DOHH2 (cell line): ENCODE data around the gene FNDC11.
A peak's percentile ranks its signal among the peaks of the same experiment; 100 is the strongest.

Experiments
- H3F3A ChIP-seq: fragments of 200-600 bp; sonication (generic), shearing (Covaris generic); 2 replicates; pipeline ENCODE4 v1.6.0; 2016; ENCODE audit warnings: antibody characterized with exemption, mild to moderate bottlenecking; ENCODE audit not compliant: control insufficient read depth, insufficient read depth
- H3K27ac ChIP-seq: fragments of 200-600 bp; sonication (generic); 2 replicates; pipeline ENCODE4 v1.5.1; 2014; ENCODE audit warnings: low read depth, mild to moderate bottlenecking, low read length, moderate library complexity
- H3K27me3 ChIP-seq: fragments of 200-600 bp; sonication (generic); 2 replicates; pipeline ENCODE4 v1.6.1; 2014; ENCODE audit warnings: mild to moderate bottlenecking, low read length, mixed read lengths; ENCODE audit not compliant: control insufficient read depth
- H3K36me3 ChIP-seq: fragments of 200-600 bp; sonication (generic); 2 replicates; pipeline ENCODE4 v1.6.1; 2014; ENCODE audit warnings: mild to moderate bottlenecking, low read length, moderate library complexity, mixed read lengths; ENCODE audit not compliant: control insufficient read depth
- H3K4me1 ChIP-seq: fragments of 200-600 bp; sonication (generic); 2 replicates; pipeline ENCODE4 v1.6.1; 2014; ENCODE audit warnings: mild to moderate bottlenecking, low read length, mixed read lengths; ENCODE audit not compliant: control insufficient read depth
- H3K4me2 ChIP-seq: fragments of 200-600 bp; sonication (generic); 2 replicates; pipeline ENCODE4 v1.6.0; 2014; ENCODE audit warnings: mild to moderate bottlenecking, low read length, moderate library complexity
- H3K4me3 ChIP-seq: fragments of 200-600 bp; sonication (generic); 2 replicates; pipeline ENCODE4 v1.5.1; 2014; ENCODE audit warnings: mild to moderate bottlenecking, low read length, mixed read lengths
- H3K79me2 ChIP-seq: fragments of 200-600 bp; sonication (generic); 2 replicates; pipeline ENCODE4 v1.6.1; 2014; ENCODE audit warnings: mild to moderate bottlenecking, low read length, mixed read lengths; ENCODE audit not compliant: control insufficient read depth
- H3K9me2 ChIP-seq: fragments of 200-600 bp; sonication (generic); replicated peaks from 2 replicates; pipeline ENCODE4 v1.6.1; 2014; ENCODE audit warnings: mild to moderate bottlenecking, low read length, mixed read lengths; ENCODE audit not compliant: control insufficient read depth
- H3K9me3 ChIP-seq: fragments of 200-600 bp; sonication (generic); 2 replicates; pipeline ENCODE4 v1.6.1; 2014; ENCODE audit warnings: antibody characterized with exemption, low read length, mixed read lengths; ENCODE audit not compliant: control insufficient read depth, insufficient read depth
- H4K20me1 ChIP-seq: fragments of 200-600 bp; sonication (generic); 2 replicates; pipeline ENCODE4 v1.6.0; 2014; ENCODE audit warnings: low read depth, mild to moderate bottlenecking, antibody characterized with exemption, low read length, moderate library complexity; ENCODE audit not compliant: control insufficient read depth, insufficient read depth
- EZH2phosphoT487 ChIP-seq: fragments of 200-600 bp; sonication (generic); IDR thresholded peaks from 2 replicates; pipeline ENCODE4 v1.6.1; 2017; ENCODE audit warnings: borderline replicate concordance, mild to moderate bottlenecking, antibody characterized with exemption, low read length, moderate library complexity, mixed read lengths
- TF ChIP-seq, protein P1 (sequence below): fragments of 200-600 bp; sonication (generic); IDR thresholded peaks from one replicate; pipeline ENCODE4 v1.5.1; 2014; ENCODE audit warnings: antibody characterized with exemption, mild to moderate bottlenecking, low read depth, low read length; ENCODE audit not compliant: poor library complexity, severe bottlenecking

Gene FNDC11

DNA sequence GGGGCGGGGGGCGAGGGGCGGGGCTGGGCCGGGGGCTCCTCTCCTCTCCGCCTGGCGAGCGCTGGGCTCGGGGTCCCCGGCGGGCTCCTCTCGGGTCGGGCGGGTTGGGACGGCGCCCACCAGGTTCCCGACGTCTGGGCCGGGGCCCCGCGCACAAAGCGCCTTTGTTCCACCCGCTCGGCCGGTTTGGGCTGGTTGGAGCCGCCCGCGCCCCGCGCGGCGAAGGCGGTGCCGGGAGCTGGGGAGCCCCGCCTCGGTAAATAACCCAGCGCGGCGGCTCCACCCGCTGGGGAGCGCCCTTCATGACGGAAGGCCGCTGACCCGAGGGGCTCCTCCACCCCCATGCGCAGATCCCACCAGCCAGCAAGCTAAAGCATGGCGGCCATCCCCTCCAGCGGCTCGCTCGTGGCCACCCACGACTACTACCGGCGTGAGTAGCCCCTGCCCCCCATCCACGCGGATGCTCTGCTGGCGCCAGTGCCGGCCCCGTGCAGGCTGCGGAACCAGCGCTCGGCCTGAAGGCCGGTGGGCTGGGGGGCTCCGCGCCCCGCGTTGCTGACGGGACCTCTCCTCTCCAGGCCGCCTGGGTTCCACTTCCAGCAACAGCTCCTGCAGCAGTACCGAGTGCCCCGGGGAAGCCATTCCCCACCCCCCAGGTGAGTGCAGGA lies 32.9 kb upstream of the FNDC11 start:
- Histone ChIP-seq H3K36me3 (peaks cover 22% of the 10 kb centered on the region), H3K27ac (peak overlapping the region; percentile 26; the same call in 1 of the 2 replicates), H3K79me2 (peaks cover 13% of the 10 kb centered on the region), H3K4me2 (peak overlapping the region; percentile 92), H3K9me3 (peaks cover 5% of the 10 kb centered on the region; the same call in 1 of the 2 replicates), H4K20me1 (peaks cover 14% of the 10 kb centered on the region), H3F3A (peaks cover 7% of the 10 kb centered on the region; the same call in 1 of the 2 replicates), H3K4me3 (peak overlapping the region; percentile 96), H3K27me3 (peaks cover 8% of the 10 kb centered on the region), H3K4me1 (peaks cover 18% of the 10 kb centered on the region), H3K9me2 (no peaks in the 10 kb centered on the region)
- no peak for TF ChIP-seq EZH2phosphoT487
- TF ChIP-seq, protein P1, sequence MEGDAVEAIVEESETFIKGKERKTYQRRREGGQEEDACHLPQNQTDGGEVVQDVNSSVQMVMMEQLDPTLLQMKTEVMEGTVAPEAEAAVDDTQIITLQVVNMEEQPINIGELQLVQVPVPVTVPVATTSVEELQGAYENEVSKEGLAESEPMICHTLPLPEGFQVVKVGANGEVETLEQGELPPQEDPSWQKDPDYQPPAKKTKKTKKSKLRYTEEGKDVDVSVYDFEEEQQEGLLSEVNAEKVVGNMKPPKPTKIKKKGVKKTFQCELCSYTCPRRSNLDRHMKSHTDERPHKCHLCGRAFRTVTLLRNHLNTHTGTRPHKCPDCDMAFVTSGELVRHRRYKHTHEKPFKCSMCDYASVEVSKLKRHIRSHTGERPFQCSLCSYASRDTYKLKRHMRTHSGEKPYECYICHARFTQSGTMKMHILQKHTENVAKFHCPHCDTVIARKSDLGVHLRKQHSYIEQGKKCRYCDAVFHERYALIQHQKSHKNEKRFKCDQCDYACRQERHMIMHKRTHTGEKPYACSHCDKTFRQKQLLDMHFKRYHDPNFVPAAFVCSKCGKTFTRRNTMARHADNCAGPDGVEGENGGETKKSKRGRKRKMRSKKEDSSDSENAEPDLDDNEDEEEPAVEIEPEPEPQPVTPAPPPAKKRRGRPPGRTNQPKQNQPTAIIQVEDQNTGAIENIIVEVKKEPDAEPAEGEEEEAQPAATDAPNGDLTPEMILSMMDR: peak; percentile 39

GRCh38 chr20:63521602-63522001 lies 32.4 kb upstream of the FNDC11 start:
- peaks cover 5% of the 10 kb centered on the region; the same call in 1 of the 2 replicates for H3K9me3 ChIP-seq
- no peak overlapping the region for H3K27ac ChIP-seq
- peaks cover 22% of the 10 kb centered on the region for H3K36me3 ChIP-seq
- H3K4me2 ChIP-seq: peak overlapping the region; percentile 92
- H3K79me2 ChIP-seq: peaks cover 13% of the 10 kb centered on the region
- TF ChIP-seq, protein P1: no peak
- peaks cover 8% of the 10 kb centered on the region for H3K27me3 ChIP-seq
- H3K9me2 ChIP-seq: no peaks in the 10 kb centered on the region
- peaks cover 18% of the 10 kb centered on the region for H3K4me1 ChIP-seq
- H3F3A ChIP-seq: peaks cover 7% of the 10 kb centered on the region; the same call in 1 of the 2 replicates
- peak overlapping the region; percentile 96 for H3K4me3 ChIP-seq
- peaks cover 14% of the 10 kb centered on the region for H4K20me1 ChIP-seq

DNA sequence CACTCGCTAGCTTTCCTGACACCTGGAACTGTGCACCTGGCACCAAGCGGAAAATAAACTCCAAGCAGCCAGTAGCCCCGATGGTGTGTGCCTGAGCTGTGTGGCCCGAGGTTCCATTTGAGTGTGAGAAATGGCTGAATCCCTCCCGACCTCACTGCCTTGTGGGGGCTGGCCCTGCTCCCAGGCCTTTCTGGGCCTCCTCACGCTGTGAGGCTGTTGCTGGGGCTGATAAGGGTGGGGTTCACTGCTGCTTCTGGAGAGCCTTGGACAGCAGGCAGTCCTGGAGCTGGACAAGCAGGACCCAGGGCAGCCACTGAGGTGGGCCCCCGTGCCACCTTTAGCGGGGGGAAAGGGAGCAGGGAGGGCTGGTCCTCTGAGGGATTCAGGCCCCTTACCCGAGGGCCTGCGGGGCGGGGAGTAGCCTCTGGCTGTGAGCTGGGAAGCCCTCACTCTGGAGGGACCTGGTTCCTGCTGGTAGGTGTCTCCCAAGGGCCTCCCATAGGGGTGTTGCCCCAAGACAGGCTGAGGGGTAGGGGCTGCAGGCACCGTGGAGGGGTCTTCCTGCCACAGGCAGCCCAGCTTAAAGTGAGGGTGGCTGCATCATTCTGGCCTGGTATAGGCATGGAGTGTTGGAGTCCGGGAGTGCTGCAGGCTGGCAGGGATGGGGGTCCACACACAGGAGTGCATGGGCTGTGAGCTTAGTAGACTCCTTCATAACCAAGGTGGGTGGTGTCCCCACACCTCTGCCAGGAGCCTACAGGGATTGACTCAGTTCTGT lies 31.7 kb upstream of the FNDC11 start:
- Histone ChIP-seq H3K27ac (no peak overlapping the region), H3K4me2 (peak overlapping the region; percentile 6; the same call in 1 of the 2 replicates), H3K4me3 (no peak overlapping the region), H3K79me2 (peaks cover 13% of the 10 kb centered on the region), H3K9me2 (no peaks in the 10 kb centered on the region), H3K9me3 (peaks cover 5% of the 10 kb centered on the region; the same call in 1 of the 2 replicates), H4K20me1 (peaks cover 14% of the 10 kb centered on the region), H3K36me3 (peaks cover 22% of the 10 kb centered on the region), H3K4me1 (peaks cover 18% of the 10 kb centered on the region), H3F3A (peaks cover 7% of the 10 kb centered on the region; the same call in 1 of the 2 replicates), H3K27me3 (peaks cover 11% of the 10 kb centered on the region)
- TF ChIP-seq EZH2phosphoT487: no peak
- TF ChIP-seq, protein P1: no peak
